T-helper 22 cell (primary cell): ENCODE data around the gene STYXL1.

Experiments used
- DNase-seq: peaks from one replicate; pipeline ENCODE4 v3.0.0-alpha.2; 2020; ENCODE audit warnings: low read depth

Gene STYXL1

DNA sequence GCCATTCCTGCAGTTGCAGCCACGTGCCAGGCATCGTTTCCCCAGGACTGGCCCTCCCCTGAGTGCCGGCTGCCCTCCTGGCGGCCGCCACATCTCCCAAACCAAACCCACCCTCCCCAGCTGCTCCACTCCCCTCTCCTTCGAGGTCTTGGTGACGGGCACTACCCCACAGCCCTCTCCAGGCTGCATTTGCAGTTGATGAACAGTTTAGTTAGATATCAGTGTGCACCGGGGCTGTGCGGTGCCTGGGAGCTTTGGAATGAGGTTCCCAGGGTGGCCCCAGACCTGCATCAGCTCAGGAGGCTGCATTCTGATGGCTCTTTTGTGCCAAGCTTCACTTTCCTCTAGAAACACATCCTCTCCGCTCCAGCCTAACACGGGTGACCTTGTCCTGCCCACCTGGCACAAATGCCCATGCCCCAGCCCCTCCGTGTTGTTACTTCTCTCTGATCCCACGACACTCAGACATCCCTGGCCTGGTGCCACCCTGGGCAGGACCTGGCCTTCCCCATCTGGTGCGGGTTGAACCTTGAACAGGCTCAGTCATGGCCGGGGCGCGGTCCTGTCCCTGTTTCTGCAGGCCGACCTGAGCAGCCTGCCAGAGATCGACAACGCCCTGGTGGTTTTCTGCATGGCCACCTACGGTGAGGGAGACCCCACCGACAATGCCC is 67.9 kb downstream of the STYXL1 start:
- DNase-seq: no peak

DNA sequence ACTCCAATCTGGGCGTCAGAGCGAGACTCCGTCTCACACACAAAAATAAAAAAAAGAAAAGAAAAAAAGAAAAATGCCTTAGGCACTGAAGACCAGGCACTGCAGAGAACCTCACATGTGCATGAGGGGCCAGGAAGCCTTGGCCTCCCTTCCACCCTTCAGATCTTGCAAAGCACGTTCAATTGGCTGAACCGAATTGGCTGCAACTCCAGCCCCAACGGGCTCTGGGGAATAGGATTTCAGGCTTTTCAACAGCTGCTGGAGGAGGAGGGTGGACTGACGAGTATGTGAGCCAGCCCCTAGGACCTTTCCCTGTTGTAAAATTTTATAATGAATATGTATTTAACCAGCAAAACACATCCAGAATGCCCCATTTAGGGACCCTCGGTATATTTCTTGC is 70.1 kb downstream of the STYXL1 start:
- no peak for DNase-seq

DNA sequence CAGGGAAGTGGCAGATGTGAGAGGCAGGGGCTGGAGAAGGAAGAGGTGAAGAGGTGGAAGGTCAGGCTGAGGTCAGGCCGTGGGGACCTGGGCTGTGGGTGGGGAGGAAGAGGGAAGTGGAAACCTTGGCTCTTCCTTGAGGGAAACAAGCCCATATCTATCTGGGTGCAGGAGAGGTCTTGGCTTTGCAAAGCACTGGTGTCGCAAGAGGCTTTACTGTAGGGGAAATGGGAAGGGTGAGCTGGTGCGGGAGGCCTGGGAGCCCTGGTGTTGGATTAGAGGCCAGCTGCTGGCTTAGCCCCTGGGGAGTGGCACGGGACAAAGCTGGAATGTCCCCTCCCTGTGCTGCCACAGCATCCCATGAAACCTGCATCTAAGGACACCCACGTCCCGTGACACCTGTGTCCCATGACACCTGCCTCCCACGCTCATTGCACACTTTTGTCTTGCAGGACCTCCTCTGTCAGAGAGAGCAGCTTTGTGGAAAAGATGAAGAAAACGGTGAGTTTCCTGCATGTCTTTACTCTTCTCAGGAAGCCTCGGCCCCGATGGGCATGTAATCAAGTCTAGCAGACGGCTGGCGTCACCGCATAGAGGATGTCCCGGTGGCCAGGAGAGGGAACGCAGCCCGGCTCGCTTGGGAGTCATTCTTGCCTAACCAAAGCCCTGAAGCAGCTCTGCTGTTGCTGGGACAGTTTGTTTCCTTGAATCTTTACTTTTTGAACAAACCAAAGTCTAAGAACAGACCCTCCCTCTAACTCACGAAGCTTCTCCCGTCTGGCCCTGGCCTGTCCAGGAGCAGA is 75.6 kb downstream of the STYXL1 start:
- DNase-seq: no peak

DNA sequence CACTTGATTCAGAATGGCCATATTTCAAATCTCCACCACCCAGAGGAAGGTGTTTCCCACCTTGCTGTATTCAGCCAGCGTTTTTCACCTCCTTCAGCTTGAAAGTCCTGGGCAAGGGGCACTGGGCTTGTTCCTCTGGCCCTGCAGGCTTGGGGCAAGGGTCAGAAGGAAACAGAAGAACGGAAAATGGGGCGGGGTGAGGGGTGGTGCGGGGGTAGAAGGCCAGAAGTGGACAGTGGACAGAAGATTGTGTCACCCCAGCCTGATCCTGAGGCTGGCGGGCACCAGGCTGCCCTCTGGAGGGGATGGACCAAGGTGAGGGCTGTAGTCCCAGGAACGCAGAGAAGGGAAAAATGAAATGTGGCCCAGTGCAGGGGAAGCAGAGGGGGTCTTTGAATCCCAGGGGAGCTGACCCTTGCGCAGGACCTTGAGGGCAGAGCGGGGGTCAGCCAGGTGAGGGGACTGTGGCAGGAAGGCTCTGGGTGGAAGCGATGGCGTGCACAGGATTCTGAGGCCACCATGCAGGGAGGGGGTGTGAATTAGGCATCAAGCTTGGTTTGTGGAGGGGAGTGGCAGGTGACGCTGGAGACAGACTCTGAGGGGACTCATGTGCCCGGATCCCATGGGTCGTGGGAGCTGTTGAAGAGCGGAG is 76.4 kb downstream of the STYXL1 start:
- DNase-seq: no peak

DNA sequence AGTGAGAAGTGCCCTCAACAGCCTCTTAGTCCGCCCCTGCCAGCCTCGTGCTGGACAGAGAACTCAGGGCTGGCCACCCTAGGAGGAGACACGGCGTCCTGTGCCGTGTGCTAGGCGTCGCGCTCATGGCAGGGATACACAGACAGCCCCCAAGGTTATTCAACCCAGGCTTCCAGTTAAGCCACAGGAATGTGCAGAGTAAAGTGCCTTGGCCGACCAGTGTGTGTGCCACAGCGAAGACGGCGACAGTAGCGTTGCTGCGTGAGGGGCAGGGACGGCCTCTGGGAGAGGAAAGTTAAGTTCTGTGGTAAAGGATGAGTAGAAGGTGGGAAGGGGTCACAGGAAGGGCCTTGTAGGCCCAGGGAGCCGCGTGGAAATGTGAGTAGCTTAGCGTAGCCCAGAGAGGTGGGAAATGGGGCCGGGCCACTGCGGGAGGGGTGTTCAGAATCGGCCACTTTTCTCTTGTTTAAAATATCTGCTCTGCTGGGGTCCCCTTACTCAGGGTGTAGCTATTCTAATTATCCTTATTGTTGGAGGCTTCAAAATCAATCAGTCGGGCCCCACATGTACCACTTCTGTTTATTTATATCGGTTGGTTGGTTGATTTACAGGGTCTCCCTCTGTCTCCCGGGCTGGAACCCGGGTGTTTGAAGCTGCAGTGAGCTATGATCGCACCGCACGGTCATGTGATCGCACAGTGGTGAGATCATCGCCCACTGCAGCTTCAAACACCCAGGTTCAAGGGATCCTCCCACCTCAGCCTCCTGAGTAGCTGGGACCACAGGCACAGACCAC is 77.9 kb downstream of the STYXL1 start:
- no peak for DNase-seq

DNA sequence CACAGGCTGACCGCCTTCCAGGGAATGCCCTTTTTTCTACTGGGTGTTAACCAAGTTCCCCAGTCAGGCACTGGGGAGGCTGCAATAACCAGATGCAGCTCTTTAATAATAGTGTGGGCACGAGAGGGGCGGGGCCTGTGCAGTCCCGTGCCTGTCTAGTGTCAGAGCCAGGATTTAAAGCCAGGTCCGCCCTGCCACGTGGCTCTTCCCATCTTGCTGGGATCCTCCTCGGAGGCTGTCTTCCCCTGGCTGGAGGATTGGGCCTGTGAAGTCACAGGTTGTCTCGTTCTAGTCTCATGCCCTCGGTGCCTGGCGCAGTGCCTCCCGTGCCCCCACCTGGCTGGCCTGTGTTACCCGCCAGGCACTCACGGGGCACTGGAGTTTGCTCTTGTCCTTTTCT is 78.6 kb downstream of the STYXL1 start:
- DNase-seq: no peak

DNA sequence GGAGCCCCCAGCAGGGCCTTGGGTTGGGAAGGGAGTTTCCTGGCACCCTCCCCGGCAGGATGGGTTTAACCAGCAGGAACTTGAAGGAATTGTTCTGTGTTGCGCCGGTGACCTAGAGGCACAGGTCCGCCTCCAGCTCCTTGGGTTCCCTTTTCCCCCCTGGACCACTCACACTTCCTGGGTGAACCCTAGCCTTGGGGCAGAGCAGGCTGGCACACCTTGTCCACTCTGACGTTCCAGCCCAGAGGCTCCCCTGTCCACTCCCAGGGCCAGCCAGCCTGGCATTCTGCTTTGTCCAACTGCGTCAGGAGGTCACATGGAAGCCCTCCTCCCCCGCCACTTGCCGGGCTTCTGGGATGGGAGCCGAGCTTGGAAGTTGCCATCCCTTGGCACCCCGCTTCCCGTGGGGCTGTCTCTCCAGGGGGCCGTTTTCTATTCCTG is 79.2 kb downstream of the STYXL1 start:
- DNase-seq: no peak

DNA sequence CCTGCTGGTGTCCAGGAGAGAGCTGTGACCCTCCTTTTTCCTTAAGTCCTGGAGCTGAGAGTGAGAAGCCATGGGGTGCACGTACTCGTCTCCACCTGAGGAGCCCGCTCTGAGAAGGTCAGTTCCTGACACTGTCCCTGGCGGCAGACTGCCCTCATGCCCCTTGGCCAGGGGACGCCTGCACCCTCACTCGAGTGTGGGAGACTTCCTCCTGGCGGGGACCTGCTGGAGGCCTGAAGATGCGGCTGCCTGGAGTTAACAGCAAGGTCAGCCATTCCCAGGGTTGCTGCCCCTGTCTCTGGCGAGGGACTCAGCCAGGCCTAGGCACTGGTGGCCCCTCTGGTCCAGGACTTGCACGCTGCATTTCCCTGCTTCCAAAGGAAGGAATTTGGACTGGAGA is 79.8 kb downstream of the STYXL1 start:
- DNase-seq: no peak

DNA sequence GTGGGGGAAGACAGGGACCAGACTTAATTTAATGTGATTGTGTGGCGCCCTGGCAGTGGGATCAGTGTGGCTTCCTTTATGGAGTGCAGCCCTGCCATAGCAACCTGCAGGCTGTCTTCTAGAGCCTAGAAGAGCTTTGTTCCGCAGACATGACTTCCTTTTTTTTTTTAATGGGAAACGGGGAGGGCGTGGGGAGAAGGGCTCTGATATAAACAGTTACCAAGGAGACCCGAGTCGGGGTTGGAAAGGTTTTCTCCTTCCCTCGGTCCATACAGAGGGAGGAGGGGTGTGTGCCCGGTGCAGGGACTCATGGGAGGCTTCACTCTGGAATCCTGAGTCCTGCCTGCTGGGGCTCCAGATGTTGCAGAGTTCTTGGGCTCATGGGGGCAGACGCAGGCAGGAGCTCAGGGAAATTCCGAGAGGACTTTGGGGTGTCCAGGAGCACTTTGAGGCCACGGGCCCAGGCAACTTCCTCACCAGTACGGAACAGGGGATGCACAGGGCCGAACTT is 80.3 kb downstream of the STYXL1 start:
- DNase-seq: no peak

DNA sequence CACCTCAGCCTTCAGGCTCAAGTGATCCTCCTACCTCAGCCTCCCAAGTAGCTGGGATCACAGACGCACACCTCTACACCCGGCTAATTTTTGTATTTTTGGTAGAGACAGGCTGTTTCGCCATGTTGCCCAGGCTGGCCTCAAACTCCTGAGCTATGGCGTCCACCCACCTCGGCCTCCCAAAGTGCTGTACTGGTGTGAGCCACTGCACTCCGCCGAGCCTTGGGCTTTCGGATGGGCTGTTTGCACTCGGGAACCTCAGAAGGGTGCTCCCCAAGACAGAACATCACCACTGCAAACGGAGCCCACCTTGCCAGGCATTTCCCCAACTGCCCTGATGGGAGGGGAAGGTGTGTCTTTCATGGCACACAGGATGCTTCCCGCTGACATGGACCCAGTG is 80.7 kb downstream of the STYXL1 start:
- DNase-seq: no peak

DNA sequence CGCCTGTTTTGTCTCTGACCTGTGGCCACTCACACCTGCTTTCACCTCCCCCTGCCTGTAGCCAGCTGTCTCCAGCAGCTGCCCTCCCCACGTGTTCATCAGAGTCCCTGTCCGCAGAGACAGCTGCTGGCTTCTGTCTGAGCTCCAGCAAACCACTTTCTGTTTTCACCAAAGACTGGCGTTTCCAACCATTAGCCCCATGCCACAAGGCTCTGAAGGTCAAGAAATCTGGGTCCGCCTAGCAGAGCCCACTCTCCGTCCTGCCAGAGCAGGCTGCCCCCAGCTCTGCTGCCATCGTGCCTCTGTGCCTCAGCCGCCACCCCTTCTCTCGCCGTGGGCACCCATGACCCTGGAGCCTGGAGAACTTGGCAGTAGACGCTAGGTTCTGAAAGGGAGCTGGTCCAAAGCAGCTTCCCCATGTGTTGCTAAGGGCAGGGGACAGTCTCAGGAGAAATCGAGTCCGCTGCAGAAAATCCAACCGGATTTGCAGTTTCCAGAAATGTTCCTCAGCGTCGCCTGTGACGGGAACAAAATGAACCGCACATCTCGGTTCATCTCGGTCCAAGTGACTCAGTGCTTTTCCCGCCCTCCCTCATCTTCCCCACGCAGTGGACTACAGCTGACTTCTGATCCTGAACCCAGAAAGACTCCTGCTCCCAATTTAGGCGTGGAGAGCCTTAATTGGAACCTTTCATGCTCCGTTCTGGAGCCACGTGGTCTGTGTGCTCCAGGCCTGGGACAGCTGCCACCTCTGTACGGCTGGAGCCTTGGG is 81.4 kb downstream of the STYXL1 start:
- DNase-seq: no peak

DNA sequence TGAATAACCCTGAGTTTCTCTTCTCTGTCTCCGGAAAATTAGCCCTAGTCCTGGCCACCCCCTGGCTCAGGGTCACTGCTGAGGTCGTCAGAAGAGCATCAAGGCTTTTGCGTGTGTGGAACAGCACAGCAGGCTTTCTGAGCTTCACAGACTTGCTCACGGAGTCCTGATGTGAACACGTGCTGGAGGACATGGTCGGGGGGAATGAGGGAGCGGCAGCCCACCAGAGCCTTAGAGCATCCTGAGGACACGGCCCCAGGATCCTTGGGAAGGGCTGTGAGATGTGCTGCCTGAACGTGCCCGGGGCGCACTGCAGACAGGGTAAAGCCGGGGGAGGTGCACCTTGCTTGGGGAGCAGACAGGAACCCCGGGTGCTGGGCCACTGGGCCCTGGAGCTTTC is 82.2 kb downstream of the STYXL1 start:
- no peak for DNase-seq

DNA sequence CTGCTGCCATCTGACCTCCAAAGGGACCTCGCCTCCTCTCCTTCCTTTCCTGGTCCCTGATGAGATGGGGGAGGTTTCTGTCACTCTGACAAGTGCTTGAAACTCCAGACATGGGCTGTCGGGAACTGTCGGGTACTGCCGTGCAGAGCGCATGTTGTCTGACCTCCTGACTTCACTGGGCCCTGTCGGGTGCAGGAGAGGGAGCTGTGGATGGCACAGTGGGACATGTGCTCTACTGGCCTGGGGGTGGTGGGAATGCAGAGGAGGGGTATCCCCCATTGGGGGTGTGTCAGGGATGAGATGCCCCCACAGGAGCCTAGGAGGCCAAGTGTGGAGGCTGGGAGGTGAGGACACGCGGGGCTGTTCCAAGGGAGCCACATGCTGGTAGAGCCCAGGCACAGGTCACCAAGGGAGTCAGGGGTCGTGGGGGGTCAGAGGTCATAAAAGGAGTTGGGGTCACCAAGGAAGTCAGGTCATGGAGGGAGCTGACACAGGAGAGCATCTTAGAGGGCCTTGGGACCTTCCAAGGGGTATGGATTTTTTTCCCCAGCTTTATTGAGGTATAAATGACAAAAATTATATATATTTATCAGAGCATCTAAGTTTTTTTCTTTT is 84.3 kb downstream of the STYXL1 start:
- DNase-seq: no peak

DNA sequence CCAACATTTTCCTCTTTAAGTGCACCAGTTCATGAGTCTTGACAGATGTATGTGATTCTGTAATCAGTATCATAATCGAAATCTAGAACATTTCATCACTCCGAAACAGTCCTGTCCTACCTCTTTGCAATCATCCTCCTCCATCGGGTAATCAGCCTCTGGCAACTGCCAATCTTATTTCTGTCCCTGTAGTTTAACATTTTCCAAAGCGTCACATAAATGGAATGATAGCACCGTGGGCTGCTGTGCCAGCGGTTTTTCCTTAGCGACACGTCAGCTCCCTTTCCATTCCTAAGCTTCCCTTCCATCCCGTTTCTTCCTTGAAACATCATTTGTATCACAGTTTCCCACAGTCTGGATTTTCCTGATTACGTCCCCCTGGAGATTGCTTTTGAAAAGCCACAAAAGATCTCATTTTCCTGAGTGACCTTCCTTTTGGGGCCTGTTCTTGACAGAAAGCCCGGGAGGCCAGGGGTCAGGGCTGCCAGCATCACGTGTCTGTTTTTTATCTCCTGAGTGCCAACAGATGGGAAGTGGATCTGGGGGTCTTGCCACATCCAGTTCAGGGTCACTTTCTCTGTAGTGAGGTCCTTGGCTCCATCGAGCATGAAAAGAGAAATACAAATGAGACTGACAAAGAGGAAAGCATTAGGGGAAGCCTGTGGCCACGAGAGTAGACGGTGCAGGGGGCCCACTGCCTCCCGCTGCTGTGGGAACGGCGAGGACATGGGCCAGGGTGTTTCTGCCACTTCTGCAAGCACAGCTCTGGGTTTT is 85.0 kb downstream of the STYXL1 start:
- no peak for DNase-seq

DNA sequence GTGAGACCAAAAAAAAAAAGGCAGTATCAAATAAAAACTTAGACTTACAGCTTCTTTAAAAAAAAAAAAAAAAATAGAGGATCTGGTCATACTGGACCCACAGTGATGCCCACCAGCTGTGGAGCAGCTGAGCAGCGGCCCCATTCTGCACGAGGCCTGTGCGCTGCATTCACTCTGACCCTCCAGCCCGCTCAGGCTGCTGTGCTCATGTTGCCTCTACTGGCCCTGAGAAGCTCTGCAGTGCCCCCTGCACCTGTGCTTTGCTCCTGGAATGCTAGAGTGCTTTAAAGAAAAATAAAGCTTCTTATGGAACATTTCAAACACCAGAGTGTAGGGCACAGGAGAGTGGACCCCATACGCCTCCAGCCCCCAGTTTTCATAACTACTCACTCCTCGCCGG is 86.6 kb downstream of the STYXL1 start:
- DNase-seq: no peak

DNA sequence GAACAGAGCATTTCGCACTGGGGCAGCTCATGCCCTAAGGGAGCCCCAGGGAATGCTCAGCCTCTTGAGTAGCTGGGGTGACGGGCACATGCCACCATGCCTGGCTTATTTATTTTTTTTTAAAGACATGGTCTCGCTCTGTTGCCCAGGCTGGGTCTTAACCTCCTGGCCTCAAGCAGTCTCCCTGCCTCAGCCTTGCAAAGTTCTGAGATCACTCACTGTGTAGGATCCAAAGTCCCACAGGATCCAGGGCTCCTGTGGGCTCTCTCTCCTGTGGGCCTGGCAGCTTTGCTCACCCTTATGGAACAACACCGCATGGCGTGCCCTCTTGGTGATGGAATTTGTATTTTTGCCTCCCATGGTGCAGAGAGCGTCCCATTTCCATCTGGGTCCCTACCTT is 87.4 kb downstream of the STYXL1 start:
- DNase-seq: no peak

DNA sequence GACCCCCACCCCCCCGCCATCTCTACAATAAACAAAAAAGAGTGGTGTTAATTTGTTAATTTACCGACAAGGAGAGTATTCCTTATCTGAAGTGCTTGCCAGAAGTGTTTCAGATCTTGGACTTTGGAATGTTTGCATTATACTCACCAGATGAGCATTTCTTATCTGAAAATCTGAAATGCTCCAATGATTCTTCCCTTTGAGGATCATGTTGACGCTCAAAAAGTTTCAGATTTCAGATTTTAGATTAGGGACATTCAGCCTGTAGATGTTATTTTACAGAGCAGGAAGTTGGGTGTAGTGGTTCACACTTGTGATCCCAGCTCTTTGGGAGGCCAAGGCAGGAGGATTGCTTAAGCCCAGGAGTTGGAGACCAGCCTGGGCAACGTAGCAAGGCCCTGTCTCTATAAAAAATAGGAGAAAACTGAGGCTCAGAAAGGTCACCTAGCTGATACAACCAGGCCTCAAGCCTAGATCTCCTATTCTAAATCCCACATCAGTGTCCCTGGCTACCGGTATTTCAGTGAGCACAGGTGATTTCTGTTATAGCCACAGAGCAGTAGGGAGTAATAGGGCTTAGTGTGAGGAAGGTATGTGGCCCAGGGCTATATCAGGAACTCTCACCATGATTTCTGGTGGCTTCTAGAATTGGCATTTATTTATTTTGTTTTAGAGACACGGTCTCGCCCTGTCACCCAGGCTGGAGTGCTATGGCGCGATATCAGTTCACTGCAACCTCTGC is 88.8 kb downstream of the STYXL1 start:
- DNase-seq: no peak

DNA sequence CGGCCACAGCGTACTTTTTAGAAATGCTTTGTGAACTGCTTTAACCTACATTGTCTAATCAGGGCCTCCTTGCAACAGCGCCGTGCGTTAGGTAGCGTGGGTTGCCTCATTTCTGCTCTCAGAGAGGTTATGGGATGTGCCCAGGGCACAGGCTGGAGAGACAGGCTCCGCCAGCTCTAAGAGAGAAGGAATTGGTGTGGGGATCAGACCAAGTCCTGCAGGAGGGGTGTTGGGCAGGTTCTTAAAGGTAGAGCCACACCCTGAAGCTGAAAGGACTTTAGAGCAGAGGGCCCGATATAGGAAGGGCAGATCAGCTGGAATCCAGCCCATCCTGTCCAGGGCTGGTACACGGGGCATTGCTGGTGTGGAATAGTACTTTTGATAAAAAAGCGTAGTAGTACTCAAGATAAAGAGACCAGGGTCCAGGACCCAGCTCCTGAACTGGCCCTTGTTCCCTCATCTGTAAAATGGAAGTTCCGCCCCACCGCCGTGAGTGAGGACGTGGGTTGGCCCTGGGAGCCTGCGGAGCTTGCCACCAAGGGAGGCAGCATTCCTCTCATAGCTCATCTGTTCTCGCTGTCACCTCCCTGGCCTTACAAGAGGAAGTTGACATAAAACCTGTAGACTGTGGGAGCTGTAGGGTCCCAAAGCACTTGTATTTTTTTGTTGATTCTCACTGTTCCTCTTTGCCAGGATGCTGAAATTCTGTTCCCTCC is 90.6 kb downstream of the STYXL1 start:
- no peak for DNase-seq
